ENCODE data around the gene SFR1. TPM values are rescaled to one million over a fixed set of nuclear protein-coding genes. Genes with fewer than 3 reads are reported as not detected.

Gene SFR1, protein sequence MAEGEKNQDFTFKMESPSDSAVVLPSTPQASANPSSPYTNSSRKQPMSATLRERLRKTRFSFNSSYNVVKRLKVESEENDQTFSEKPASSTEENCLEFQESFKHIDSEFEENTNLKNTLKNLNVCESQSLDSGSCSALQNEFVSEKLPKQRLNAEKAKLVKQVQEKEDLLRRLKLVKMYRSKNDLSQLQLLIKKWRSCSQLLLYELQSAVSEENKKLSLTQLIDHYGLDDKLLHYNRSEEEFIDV
- polyA plus RNA-seq (2014; cell fraction: cytosol; rRNA removed) = 13.6 and 14.5 TPM in 2 replicates
- polyA plus RNA-seq (2014; cell fraction: nucleus; rRNA removed) = 7.4 and 10.7 TPM in 2 replicates

DNA sequence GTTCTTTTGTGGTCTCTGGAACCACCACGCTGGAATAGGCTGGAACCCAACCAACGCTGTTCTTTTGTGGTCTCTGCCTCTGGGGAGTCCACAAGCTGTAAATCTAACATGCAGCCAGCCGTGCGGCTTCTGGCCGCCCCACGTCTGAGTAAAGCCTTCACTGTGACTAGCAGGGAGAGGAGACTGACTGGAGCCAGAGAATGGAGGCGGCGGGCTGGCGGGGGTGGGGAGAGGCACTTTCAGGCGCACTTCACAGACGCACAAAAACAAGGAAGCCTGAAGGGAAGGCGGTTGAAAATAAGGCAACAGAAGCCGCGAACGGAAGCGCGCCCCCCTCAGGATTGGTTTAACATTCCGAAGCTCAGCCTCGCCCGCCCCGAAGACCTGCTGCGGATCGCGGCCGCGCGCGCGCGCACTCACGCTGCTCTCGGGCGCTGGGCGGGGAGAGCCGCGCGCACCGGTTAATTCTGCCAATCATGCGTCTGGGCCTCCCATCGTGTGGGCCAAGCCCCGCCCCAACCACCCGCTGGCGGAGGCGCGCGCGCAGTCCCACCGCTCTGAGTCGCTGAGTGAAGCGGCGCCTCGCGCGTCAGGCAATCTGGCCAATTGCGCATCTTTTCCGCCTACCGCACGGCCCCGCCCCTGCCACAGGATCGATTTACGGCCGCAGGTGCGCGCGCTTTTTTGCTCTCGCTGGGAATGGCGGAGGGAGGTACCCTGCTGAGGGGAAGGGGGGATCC is at the start of gene SFR1:
Gene SFR1, plus strand, starts transcription at position 687 of the 740 bp plus-strand sequence. Its CDS starts 13 bp downstream, at position 700.
- DNase-seq (ENCODE audit: low spot score) = peak; percentile 97

DNA sequence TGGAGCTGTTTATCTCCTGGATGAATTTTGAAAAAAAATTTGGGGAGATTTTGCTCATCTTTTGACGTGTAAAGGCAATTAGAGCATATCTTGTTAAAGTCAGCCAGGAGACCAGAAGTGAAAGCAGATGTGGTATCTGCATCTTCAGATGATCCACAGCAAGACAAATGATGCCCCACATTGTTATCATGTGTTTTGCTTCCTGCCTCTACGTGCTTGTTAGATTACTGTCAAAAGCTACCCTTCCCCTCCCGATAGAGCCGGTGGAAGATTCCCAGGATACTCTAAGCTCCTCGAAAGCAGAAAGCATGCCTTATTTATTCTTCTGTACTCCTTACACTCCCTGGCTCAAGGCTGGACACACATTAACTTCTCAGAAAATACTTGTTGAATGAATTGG is 49.2 kb upstream of the SFR1 start:
- no peak for DNase-seq (ENCODE audit: low spot score)

DNA sequence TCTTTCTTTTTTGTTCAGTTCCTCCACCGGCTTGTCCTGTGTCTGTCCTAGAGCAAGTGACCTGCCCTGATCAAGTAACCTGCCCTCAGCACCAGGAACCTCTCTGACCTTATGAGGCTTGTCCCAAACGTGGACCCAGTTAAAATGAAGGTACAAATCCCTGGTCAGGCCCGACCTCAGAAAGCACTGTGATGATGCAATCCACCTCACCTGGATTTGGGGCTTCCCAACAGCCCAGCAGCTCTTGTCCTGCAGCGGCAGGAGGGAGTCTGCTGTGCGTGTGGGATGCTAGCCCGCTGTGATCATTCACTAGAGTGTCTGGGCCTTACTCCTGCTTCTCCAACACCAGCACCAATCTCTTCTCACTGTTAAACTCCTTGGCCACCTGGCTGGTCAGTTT is 47.5 kb upstream of the SFR1 start:
- DNase-seq (ENCODE audit: low spot score) = no peak

DNA sequence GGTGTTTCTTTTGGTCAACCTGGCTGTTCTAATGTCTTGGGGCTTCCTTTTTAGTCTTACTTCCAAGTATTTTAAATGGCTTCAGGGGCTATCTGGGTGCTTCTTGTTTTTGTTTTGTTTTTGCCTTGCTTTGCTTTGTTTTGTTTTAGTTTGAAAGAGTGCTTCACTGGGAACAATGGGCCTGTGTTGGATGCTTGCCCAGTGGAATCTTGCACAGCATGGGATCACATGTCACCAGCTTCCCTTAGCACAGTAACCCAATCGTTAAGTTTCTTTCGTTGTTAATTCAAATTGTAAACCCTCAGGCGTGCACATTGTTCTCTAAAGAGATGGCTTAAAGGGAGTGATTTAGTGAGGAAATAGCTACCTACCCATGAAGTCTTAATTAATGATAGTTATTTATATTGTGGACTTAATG is 45.2 kb upstream of the SFR1 start:
- no peak for DNase-seq (ENCODE audit: low spot score)

DNA sequence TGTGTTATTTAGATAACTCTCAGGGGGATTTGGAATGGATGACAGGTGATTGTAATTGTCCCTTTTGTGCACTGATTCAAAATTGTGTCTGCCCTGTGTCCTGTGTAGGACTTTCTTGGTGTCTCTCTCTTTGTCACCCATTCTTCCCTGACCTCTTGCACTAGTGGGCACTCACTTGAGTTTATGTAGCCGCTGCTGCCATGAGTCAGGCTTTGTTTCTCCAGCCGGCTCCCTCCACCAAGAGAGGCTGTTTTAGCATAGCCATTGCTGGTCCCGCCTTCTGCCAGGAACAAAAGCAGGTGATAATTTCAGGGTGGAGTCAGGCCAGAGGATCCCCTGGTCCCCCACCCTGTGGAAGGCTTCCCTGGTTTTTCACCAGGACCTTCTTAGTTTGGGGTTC is 44.7 kb upstream of the SFR1 start:
- DNase-seq (ENCODE audit: low spot score) = no peak

DNA sequence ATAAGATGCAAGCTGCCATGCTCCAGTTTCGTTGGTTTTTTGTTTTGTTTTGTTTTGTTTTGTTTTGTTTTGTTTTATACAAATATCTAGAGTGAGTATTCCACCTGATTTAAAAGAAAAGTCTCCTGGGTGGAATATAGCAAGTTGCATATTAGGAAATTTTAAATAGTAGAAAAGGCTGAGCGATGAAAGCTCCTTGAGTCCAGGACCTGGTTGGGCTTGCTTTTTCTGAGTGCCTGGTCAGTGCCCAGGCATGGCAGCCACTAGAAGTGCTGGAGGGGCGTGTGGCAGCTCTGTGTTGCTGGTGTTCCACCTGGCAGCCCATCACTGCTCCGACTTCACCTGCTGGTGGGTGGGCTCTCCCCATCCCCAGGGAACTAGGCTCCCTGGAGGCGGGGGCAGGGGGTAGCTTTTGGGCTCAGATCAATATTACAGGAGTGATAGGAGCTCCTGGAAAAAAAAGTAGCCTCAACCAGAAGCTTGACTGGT is 44.3 kb upstream of the SFR1 start:
- DNase-seq (ENCODE audit: low spot score) = no peak

DNA sequence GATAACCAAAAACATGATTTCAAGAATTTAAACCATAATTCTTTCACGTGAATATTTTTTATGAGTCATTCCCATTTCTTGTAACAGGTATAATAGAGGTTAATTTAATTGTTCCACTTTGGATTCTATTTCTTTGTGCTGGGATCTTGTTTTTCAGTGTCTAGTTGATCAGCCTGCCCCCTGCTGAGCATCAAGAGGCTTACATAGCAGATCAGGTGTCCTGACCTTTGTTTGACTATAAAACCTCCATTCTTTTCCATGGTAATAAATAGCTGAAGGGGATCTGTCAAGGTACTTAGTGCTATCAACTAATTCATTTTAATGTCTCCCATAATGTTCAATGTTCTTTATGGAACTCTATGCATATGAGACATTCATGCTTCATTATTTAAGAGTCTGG is 41.2 kb upstream of the SFR1 start:
- DNase-seq (ENCODE audit: low spot score) = no peak

DNA sequence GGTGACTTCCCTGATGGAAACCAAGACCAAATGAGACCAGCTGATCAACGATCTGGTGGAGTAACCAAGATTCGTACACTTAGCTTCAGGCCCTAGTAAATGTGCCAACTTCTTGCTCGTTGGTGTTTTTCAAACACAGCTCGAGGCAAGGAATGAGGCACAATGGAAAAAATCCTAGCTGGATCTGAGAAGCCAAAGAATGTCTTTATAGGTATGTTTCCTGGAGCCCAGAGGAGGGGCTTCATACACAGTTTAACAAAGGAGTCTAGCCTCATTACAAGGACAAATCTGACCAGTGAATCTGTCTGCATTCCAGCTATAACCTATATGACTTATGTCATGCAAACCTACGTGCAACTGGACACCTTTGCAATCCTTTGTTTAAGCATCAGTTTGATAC is 40.0 kb upstream of the SFR1 start:
- no peak for DNase-seq (ENCODE audit: low spot score)

DNA sequence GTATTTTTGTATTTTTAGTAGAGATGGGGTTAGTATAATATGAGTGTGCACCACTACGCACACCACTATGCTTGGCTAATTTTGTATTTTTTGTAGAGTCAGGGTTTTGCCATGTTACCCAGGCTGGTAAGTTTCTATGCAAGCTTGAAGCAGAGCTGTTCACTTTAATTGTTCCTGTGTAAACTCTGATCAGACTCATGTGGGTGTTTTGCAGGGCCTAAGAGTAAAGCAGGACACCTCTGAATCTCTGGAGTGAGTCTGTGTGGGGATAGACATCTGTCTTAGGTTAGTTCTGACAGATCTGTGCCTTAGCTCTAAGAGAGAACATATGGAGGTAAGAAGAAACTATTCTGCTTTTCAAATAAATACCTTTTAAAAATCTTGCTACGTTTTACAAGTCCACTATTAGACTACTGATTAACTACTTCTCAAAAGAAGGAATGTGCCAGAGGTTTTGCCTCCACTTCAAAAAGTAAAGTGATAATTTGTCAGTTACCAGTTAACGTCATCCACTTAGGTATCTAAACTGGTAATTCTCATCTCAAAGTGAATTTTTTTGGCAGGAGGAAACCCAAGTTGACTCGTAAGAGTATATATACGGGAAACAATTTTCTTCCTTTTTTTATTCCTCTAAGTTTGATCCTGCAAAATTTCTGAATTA is 37.4 kb upstream of the SFR1 start:
- no peak for DNase-seq (ENCODE audit: low spot score)

DNA sequence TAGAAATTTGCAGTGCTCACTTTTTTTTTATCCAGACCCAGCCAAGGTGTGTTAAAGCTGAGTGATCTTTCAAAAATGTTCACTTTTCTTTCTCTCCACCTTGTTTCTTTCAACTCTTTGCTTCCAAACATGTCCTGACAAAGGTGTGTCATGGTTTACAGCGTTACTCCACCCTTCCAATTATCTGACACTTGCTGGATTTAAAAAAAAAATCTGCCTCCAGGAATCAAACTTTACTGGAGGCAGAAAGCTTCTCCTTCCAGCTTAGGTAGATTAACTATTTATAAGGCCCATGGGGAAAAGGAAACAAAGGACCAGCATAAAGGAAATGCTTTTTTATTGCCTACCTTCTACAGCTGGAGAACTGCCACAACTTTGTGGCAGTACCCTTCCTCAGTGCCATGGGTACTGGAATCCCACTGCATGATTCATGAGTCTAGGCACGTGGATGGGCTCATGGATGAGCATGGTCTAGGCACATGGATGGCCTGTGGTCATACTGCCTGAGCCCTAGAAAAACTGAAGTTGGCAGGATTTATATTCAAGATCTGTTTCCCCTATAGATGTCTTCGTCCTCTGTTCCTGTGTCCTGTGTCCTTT is 36.1 kb upstream of the SFR1 start, which contains the start of gene COL17A1:
Gene COL17A1, minus strand, starts transcription at position 80 of the 600 bp plus-strand sequence. CDS start 5,207 bp downstream, outside the sequence.
- no peak for DNase-seq (ENCODE audit: low spot score)

DNA sequence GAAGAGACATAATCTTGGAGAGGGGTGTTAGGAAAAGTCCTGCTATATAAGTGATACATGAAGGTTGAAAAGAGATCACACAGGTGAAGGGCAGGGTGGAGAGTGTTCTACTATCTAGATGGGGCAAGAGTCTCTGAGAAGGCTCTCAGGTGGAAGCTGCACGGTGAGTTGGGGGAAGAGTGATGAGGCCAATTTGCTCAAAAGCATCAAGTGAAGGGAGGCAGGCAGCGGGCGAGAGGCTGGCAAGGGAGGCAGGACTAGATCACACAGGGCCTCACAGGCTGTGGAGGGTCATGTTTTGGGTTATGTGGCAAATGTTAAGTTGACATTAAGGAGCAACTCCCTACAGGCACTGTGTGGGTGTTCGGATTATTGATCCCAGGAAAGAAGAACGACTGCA is 33.7 kb upstream of the SFR1 start:
- no peak for DNase-seq (ENCODE audit: low spot score)

DNA sequence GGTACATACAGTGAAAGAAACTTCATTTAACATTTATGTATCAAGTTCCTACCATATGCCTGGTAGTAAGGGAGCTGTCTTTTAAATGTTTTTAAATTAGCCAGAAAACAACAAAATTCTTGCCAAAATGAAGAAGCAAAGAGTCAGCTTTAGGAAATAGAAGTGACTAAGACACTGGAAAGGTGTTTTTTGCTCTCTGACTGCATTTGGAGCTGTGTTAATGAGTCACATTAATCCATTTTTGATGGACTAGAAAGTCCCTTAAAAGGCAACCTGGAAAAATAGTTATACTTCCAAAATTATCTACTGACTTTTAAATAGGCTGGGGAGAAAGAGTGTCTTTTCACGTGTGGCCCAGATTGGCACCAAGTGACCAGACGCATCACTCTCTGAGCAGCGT is 32.4 kb upstream of the SFR1 start:
- no peak for DNase-seq (ENCODE audit: low spot score)

DNA sequence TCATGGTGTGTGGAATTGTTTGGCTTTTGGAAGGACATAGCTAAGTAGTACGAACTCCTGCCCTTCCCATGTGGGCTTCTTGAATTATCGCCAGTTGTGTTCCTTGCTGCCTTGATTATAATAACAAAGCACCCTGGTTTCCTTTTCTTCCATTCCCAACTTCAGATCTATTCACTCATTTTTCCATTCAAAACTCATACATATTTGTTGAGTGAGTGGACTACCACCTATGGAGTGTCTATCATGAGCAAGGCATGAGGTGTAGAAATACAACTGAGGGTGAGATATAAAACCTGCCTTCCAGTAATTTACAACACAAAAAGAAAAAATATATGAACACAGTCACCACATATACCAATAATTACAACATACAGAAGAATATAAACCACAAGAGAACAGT is 31.4 kb upstream of the SFR1 start:
- no peak for DNase-seq (ENCODE audit: low spot score)

DNA sequence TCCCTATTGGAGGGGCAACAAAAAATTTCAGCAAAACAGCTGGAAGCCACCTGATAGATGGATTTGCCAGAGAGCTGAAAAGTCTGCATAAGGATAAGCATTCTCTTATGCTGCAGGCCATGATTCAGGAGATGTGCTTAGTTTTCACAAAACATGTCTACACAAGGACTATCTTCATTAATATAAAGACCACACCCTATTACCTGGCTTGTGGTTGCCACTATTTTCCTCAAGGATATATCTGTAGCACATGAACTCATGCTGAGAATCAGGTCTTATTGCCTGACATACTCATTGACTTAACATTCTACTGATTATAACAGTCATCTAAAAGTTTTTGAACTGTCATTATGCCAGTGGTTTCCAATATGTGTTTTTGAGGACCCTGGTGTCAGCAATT is 29.2 kb upstream of the SFR1 start:
- no peak for DNase-seq (ENCODE audit: low spot score)

DNA sequence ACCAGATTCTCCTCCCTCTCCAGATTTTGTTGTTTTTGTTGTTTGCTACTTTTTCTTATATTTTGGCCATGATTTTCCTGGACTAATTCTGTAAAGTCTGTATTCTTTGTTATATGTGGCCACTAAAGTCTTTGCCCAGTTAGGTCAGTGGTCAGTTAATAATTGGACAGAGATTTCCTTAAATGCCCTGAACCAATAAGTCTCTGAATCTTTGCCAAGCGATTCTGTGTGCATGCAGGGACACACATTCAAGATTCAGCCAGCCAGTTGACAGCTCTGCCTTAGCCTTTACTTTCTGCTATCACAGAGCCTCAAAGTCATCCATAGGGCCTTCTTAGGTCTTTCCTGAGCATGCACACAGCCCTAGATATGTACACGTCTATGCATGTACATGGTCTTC is 25.3 kb upstream of the SFR1 start:
- no peak for DNase-seq (ENCODE audit: low spot score)

DNA sequence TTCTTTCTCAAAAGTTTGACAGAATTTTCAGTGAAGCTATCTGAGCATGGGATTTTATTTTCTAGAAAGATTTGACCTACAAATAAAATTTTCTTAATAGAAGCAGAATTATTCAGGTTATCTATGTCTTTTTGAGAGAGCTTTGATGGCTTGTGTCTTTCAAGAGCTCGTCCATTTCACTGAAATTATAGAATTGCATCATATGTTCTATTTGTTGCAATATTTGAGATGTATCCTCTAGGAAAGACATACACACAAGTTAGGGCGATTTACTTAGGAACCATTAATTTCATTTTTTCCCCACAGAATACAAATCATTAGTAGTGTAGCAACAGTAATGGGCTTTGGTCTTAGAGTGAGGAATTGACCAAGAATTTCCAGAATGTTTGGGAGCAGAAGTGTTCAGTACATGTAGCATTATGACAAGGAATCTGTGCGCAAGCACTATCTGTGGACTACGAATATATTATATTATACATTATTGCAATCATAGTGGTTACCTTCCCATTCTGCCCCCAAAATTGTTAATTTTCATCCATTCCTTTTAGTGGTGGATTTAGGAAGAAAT is 23.5 kb upstream of the SFR1 start:
- DNase-seq (ENCODE audit: low spot score) = no peak

DNA sequence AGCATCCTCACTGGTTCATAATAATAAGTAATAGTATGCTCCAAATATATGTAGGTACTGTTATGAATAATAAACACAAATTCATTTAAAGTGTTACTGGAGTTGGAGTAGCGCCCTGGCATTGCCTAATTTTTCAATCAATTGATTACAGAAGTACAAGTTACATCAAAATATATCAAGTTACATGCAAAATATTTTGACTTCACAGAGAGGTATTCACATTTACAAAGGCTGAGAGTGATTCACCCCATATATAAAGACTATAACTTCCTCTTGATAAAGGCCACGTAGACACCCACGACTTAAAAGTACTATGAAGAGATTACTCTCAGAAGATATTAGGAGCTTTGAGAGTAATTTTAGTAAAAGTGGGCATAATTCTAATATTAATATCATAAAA is 22.7 kb upstream of the SFR1 start:
- DNase-seq (ENCODE audit: low spot score) = no peak

DNA sequence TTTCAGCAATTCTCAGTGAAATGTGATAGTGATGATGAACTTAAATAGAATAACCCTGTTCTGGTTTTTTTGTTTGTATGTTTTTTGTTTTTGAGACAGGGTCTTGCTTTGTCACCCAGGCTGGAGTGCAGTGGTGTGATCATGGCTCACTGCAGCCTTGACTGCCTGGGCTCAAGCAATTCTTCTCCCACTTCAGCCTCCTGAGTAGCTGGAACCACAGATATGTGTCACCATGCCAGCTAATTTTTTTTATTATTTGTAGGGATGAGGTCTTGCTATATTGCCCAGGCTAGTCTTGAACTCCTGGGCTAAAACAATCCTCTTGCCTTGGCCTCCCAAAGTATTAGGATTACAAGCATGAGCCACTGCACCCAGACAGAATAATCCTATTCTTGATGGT is 22.0 kb upstream of the SFR1 start:
- no peak for DNase-seq (ENCODE audit: low spot score)

DNA sequence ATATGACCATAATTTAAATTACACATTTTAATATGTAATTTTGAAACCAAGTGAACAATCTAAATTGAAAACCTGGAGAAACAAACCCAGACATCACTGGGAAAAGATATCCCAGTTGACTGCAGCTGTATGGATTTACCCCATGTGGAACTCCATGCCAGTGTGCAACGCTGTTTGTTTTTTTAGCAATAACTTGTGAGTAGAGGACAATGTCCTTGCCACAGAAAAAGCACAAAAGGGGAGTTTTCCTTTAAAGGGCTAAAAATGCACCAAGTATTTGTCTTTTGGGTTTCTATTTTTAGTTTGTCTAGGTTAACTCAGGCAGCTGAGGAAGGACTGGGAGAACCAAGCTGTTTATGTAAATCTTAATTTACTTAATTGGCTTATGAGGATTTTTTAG is 21.2 kb upstream of the SFR1 start:
- no peak for DNase-seq (ENCODE audit: low spot score)

DNA sequence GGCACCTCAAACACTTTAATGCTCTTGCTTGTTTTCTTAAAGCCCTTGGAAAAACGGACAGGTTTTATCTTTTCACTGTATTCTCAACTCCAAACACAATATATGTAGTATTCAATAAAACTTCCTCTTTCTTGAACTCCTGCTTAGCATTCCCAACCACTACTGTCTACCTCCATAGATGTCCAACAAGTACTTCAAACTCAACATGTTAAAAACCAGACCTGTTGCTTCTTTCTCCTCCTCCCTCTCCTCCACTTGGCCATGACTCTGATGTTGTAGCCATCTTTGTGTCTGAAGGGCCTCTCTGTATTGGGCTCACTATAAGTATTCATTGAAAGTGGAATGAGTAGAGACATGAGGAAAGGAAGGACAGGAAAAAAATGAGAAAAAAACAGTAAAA is 20.1 kb upstream of the SFR1 start:
- DNase-seq (ENCODE audit: low spot score) = no peak

DNA sequence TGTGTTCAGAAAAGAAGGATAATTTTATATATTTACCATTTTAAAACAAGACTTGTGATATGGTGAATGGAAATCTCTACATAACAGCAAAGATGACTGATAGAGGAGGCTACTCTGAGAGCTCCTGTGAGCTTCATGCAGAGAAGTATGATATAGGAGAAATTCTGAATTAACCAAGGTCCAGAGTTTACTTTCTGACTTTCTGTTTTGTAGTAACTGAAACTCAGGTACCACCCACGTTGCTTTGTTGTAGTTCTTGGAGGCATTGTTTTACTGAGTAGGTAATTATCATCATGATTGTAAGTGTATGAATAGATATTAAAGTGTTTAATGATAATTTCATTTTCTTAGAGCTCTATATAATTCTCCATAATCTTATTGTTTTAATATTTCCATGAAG is 18.0 kb upstream of the SFR1 start:
- DNase-seq (ENCODE audit: low spot score) = no peak

DNA sequence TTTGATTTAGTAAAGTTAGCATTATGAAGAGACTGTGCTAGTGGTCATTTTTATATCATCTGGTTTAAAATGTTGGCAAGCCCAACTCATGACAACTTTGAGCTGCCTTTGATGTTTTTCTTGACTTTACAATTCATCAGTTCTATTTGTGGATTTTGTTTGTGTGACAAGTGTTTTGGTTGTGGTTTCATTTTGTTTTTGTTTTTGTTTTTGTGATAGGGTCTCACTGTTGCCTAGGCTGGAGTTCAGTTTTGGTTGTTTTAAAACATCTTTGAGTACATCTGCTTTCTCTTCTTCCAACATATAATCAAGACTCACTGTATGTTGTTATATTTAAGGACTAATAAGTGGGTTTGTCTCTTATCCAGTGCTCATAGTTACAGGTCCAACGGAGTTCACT is 17.6 kb upstream of the SFR1 start:
- DNase-seq (ENCODE audit: low spot score) = no peak
